ENCODE measurements around the gene RNF115. TPM values are rescaled to one million over a fixed set of nuclear protein-coding genes. Genes with fewer than 3 reads are reported as not detected.

Gene RNF115
- total and polyA plus RNA-seq, 3 donors from 2014 or later, result 13.8 to 29.1 (median 24.4) TPM

DNA sequence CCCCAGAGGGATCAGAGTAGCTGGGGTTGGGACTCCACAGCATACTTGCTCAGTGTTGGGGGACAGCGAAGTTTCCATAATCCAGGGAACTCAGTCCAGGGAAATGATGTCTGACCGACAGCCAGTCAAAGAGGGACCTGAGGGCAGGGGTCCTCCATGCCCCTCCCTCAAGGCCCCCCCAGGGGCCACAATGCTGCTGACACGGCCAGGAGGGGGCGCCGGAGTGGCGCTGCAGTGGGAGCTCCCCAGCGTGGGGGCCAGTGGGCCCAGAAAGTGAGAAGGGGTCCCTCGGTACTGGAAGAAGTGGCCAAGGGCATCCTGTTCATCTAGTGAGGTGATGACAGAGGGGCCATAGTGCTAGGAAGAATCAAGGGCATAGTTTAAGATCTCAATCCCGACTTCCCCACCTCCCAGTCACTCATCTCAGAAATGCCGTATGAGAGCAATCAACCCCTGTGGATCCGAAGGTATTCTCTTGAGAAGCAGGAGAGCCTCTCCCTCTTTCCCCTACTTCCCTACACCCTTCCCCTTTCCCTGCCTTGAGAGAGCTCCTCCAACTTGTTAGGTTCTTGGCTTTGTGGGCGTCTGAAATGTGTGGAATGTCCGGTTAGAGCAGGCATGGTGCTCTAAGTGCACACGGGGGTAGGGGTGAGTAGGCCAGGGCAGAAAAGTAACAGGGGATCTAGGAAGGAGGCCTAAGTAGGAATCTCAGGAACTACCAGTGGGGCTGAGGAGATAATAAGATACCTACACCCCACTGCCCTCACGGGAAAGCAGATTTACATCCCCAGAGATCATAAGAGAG is 25.7 kb upstream of the RNF115 start:
- Histone ChIP-seq H3K4me3 (no peak overlapping the region), H3K36me3 (ENCODE audit: low read depth, missing control alignments) (no peaks in the 10 kb centered on the region), H3K4me1 (peaks cover 5% of the 10 kb centered on the region), H3K27me3 (no peaks in the 10 kb centered on the region), H3K27ac (no peak overlapping the region), H3K9me3 (no peaks in the 10 kb centered on the region)
- TF ChIP-seq, protein P1, sequence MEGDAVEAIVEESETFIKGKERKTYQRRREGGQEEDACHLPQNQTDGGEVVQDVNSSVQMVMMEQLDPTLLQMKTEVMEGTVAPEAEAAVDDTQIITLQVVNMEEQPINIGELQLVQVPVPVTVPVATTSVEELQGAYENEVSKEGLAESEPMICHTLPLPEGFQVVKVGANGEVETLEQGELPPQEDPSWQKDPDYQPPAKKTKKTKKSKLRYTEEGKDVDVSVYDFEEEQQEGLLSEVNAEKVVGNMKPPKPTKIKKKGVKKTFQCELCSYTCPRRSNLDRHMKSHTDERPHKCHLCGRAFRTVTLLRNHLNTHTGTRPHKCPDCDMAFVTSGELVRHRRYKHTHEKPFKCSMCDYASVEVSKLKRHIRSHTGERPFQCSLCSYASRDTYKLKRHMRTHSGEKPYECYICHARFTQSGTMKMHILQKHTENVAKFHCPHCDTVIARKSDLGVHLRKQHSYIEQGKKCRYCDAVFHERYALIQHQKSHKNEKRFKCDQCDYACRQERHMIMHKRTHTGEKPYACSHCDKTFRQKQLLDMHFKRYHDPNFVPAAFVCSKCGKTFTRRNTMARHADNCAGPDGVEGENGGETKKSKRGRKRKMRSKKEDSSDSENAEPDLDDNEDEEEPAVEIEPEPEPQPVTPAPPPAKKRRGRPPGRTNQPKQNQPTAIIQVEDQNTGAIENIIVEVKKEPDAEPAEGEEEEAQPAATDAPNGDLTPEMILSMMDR (IDR thresholded peaks at IDR 0.05), result peak in 1 of 3 experiments; percentile 28
- no peak for TF ChIP-seq POLR2A (IDR thresholded peaks at IDR 0.05)
- 72 to 75% methylated on average over 15 of the region's 15 CpGs for WGBS, 2 donors
- DNase-seq, result no peak
- intact Hi-C loops (cut with DNase I; ENCODE audit: low total_unique reads), result no loop called here

GRCh38 chr1:145847827-145848226 is 23.9 kb upstream of the RNF115 start:
- H3K27ac ChIP-seq, result no peak overlapping the region
- H3K4me3 ChIP-seq, result no peak overlapping the region
- peaks cover 5% of the 10 kb centered on the region for H3K4me1 ChIP-seq
- intact Hi-C loops (cut with DNase I; ENCODE audit: low total_unique reads), result no loop called here
- H3K27me3 ChIP-seq, result no peaks in the 10 kb centered on the region
- TF ChIP-seq, protein P1 (IDR thresholded peaks at IDR 0.05), result no peak
- TF ChIP-seq POLR2A (IDR thresholded peaks at IDR 0.05), result no peak
- DNase-seq, result no peak
- no peaks in the 10 kb centered on the region for H3K9me3 ChIP-seq
- 82 to 83% methylated on average over 3 of the region's 3 CpGs for WGBS, 2 donors
- no peaks in the 10 kb centered on the region for H3K36me3 ChIP-seq (ENCODE audit: low read depth, missing control alignments)

DNA sequence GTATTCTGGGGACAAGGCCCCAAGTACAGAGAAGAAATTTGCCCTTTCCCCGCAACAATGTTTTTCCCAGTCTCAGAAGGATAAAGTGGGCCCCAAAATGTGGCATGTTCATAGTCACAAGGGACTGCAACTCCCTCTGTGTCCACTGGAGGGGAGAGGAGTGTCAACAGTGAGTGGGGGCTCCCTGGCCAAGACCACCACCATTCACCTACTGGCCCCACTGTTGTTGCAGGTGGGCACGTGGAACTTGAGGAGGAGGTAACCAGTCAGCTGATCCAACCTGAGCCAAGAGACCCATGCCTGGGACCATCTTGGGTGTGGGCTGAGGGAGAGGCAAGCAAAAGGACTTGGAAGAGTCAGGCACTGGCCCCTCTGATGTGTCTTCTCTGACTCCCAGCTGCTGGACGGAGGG is 22.3 kb upstream of the RNF115 start:
- Histone ChIP-seq H3K27ac (peak overlapping the region; percentile 40 to 76), H3K4me3 (peak overlapping the region; percentile 57 to 59), H3K9me3 (no peaks in the 10 kb centered on the region), H3K27me3 (no peaks in the 10 kb centered on the region), H3K4me1 (peaks cover 5% of the 10 kb centered on the region), H3K36me3 (ENCODE audit: low read depth, missing control alignments) (no peaks in the 10 kb centered on the region)
- intact Hi-C loops (cut with DNase I; ENCODE audit: low total_unique reads), result no loop called here
- DNase-seq, result no peak
- TF ChIP-seq, protein P1 (IDR thresholded peaks at IDR 0.05), result peak in 2 of 3 experiments; percentile 57 to 60
- TF ChIP-seq POLR2A (IDR thresholded peaks at IDR 0.05), result no peak
- 50 to 55% methylated on average over 2 to 3 of the region's 3 CpGs for WGBS, 2 donors

GRCh38 chr1:145845514-145846161 is 21.7 kb upstream of the RNF115 start, which contains the start of gene NUDT17:
TSS of gene NUDT17 (plus strand) at chr1:145845630. CDS start at chr1:145845641, 11 bp downstream.
- Histone ChIP-seq H3K4me1 (peaks cover 5% of the 10 kb centered on the region), H3K4me3 (peak within 1 kb of the TSS; percentile 57 to 59), H3K36me3 (ENCODE audit: low read depth, missing control alignments) (no peaks in the 10 kb centered on the region), H3K9me3 (no peaks in the 10 kb centered on the region), H3K27me3 (no peaks in the 10 kb centered on the region), H3K27ac (peak within 1 kb of the TSS; percentile 40 to 76)
- 2% methylated on average over 9 to 38 of the region's 50 CpGs for WGBS, 2 donors
- TF ChIP-seq, protein P1 (IDR thresholded peaks at IDR 0.05), result peak; percentile 66 to 90 (median 83)
- no peak for TF ChIP-seq POLR2A (IDR thresholded peaks at IDR 0.05)
- peak; percentile 84 for DNase-seq
- intact Hi-C loops (cut with DNase I; ENCODE audit: low total_unique reads), result no loop called here
